ENCODE results near the gene PDCL2.

Gene PDCL2

DNA sequence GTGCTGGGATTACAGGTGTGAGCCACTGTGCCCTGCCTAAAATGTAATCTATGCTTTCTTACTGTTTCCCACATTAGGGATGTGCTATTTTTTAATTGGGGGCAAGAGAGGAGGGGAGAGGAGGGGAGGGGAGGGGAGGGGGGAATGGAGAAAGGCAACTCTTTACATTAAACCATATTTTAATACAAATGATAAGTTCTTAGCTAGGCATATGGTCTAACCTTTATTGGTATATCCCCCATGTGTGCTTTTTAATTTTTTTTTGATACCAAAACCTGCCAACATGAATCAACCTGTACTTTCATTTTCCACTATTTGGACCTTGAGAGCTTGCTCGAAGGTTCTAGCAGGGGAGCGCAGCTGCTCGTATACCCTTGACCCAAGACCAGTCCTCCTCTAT is 51.8 kb downstream of the PDCL2 start:
- Histone ChIP-seq H3K36me3 (no peaks in the 10 kb centered on the region), H3K27me3 (no peaks in the 10 kb centered on the region), H3K4me3 (ENCODE audit: low read depth, low read length) (no peak overlapping the region), H3K4me1 (no peaks in the 10 kb centered on the region; the same call in 1 of the 2 replicates), H3K9me3 (no peaks in the 10 kb centered on the region; the same call in 1 of the 2 replicates)
- no peak for DNase-seq
- TF ChIP-seq, protein P1, sequence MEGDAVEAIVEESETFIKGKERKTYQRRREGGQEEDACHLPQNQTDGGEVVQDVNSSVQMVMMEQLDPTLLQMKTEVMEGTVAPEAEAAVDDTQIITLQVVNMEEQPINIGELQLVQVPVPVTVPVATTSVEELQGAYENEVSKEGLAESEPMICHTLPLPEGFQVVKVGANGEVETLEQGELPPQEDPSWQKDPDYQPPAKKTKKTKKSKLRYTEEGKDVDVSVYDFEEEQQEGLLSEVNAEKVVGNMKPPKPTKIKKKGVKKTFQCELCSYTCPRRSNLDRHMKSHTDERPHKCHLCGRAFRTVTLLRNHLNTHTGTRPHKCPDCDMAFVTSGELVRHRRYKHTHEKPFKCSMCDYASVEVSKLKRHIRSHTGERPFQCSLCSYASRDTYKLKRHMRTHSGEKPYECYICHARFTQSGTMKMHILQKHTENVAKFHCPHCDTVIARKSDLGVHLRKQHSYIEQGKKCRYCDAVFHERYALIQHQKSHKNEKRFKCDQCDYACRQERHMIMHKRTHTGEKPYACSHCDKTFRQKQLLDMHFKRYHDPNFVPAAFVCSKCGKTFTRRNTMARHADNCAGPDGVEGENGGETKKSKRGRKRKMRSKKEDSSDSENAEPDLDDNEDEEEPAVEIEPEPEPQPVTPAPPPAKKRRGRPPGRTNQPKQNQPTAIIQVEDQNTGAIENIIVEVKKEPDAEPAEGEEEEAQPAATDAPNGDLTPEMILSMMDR (IDR thresholded peaks at IDR 0.05; ENCODE audit: low read depth, low read length), result no peak

DNA sequence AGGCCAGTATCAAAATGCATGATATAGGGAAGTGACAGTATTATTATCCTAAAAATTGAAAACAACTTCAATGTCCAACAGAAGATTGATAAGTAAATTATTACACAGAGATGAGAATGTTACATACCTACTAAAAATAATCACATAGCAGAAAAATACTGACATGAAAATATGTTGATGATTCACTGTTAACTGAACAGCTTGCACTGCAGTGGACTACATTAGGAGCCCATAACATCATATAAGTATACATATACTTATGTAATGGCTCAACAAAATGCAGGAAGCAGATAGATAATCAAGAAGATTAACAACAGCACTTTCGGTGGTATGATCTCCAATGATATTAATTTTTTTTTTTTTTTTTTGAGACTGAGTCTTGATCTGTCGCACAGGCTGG is 52.4 kb downstream of the PDCL2 start:
- H3K4me1 ChIP-seq, result no peaks in the 10 kb centered on the region; the same call in 1 of the 2 replicates
- no peaks in the 10 kb centered on the region for H3K36me3 ChIP-seq
- H3K4me3 ChIP-seq (ENCODE audit: low read depth, low read length), result no peak overlapping the region
- DNase-seq, result no peak
- TF ChIP-seq, protein P1 (IDR thresholded peaks at IDR 0.05; ENCODE audit: low read depth, low read length), result no peak
- no peaks in the 10 kb centered on the region for H3K27me3 ChIP-seq
- H3K9me3 ChIP-seq, result no peaks in the 10 kb centered on the region; the same call in 1 of the 2 replicates

DNA sequence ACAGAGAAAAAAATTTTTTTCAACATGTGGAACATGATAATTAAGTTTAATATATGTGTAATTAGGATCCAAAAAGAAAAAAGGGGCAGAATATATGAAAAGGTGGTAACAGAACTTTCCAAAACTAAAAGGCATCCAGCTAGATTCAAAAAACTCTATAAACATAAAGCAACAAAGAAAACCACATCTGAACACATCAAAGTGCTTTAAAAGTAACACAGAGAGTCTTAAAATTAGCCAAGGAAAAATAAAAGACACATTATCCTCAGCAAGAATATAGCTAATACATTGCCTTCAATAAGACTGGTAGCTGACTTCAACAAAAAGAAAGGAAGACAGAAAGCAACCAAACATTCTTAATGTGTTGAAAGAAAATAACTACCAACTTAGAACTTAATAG is 53.5 kb downstream of the PDCL2 start:
- Histone ChIP-seq H3K27me3 (no peaks in the 10 kb centered on the region), H3K4me3 (ENCODE audit: low read depth, low read length) (no peak overlapping the region), H3K4me1 (no peaks in the 10 kb centered on the region), H3K9me3 (no peaks in the 10 kb centered on the region; the same call in 1 of the 2 replicates), H3K36me3 (no peaks in the 10 kb centered on the region)
- DNase-seq, result no peak
- TF ChIP-seq, protein P1 (IDR thresholded peaks at IDR 0.05; ENCODE audit: low read depth, low read length), result no peak

DNA sequence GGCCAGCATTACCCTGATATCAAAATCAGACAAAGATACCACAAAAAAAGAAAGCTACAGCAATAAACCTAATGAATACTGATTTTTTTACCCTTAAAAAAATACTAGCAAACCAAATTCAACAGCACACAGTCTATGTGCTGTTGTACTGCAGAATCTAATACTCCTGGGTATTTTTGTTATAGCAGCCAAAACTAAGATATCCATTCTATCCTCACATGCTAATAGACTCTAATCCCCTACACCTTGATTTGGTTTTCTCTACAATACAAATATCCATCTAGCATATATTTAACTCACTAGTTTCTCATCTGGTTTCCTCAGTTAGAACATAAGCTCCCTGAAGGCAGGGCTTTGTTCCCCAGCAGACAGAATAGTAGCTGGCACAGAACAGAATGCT is 57.7 kb downstream of the PDCL2 start:
- Histone ChIP-seq H3K4me1 (no peaks in the 10 kb centered on the region), H3K27me3 (no peaks in the 10 kb centered on the region), H3K9me3 (no peaks in the 10 kb centered on the region; the same call in 1 of the 2 replicates), H3K36me3 (no peaks in the 10 kb centered on the region), H3K4me3 (ENCODE audit: low read depth, low read length) (no peak overlapping the region)
- no peak for DNase-seq
- TF ChIP-seq, protein P1 (IDR thresholded peaks at IDR 0.05; ENCODE audit: low read depth, low read length), result no peak

DNA sequence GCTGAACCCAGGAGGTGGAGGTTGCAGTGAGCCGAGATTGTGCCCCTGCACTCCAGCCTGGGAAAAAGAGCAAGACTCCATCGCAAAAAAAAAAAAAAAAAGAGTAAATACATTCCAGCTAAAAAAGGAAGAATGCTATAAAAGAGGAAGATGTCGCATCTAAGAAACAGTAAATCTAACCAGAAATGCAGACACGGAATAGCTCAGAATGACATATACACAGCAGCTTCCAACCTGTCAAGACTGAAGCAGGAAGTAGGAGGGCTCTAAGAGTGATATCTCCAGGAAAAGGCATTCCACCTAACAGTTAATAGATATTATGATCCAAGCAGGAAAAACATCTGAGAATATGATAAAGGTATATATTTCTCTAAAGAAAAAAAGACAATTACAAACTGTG is 61.4 kb downstream of the PDCL2 start:
- no peak for DNase-seq
- no peaks in the 10 kb centered on the region; the same call in 1 of the 2 replicates for H3K9me3 ChIP-seq

DNA sequence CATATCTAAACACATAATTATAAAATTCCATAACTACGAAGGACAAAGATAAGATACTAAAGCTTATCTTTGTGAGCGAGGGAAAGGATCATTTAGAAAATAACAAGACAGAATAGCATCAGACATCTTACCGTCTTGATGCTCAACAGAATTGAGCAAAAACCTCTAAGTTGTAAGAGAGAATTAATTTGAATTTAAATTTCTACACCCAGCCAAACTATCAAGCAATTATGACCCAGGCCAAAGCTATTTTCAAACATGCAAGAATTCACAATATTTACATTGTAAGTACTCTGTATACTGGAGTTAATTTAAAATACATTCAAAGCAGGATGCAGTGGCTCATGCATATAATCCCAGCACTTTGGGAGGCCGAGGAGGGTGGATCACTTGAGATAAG is 61.9 kb downstream of the PDCL2 start:
- no peaks in the 10 kb centered on the region for H3K27me3 ChIP-seq
- H3K4me3 ChIP-seq (ENCODE audit: low read depth, low read length), result no peak overlapping the region
- no peaks in the 10 kb centered on the region for H3K36me3 ChIP-seq
- no peaks in the 10 kb centered on the region; the same call in 1 of the 2 replicates for H3K9me3 ChIP-seq
- no peak for DNase-seq
- H3K4me1 ChIP-seq, result no peaks in the 10 kb centered on the region
- TF ChIP-seq, protein P1 (IDR thresholded peaks at IDR 0.05; ENCODE audit: low read depth, low read length), result no peak

More for the DNA sequence above, 61.4 kb downstream of the PDCL2 start:
- Histone ChIP-seq H3K36me3 (no peaks in the 10 kb centered on the region), H3K27me3 (no peaks in the 10 kb centered on the region), H3K4me1 (no peaks in the 10 kb centered on the region), H3K4me3 (ENCODE audit: low read depth, low read length) (no peak overlapping the region)
- TF ChIP-seq, protein P1 (IDR thresholded peaks at IDR 0.05; ENCODE audit: low read depth, low read length), result no peak
